Activated CD8-positive, alpha-beta memory T cell treated with anti-CD3 and anti-CD28 coated beads for 36 hours (primary cell): ENCODE data around the gene SMYD1. TPM values are rescaled to one million over a fixed set of nuclear protein-coding genes. Genes with fewer than 3 reads are reported as not detected.

Experiments
- CTCF ChIA-PET: fragments of 350-600 bp; sonication (Branson Sonifier 250); formaldehyde crosslinking; loops from one replicate; lab custom pipeline; 2021; ENCODE audit warnings: antibody characterized with exemption; lab: Charles Lee
- POLR2A ChIA-PET: fragments of 350-600 bp; sonication (Branson Sonifier 250); formaldehyde crosslinking; loops from one replicate; lab custom pipeline; 2021; ENCODE audit warnings: antibody characterized with exemption; lab: Charles Lee
- total RNA-seq, 2 experiments: library from RNA; stranded (reverse); gene quantifications; one replicate each; pipeline ENCODE4 v1.2.3, GENCODE V29; 2021

Gene SMYD1
- total RNA-seq, 2 experiments from 2014 or later = not detected

- POLR2A ChIA-PET = interaction anchor here (1.0 kb wide), 1 partner anchor 38 kb away, joined by 7 read pairs; the partner anchor contains the start of gene RNU2-63P
Measured at GRCh38 chr2:88054782-88055370, 12.7 kb upstream of the SMYD1 start.

GRCh38 chr2:88055371-88056128 lies 12.1 kb upstream of the SMYD1 start, which contains the start of gene KRCC1:
Gene KRCC1 (minus strand): TSS chr2:88055783. CDS start chr2:88028563, 27,220 bp downstream.
- CTCF ChIA-PET = no interaction called here
- POLR2A ChIA-PET = interaction anchor here (1.0 kb wide), 1 partner anchor 39 kb away, joined by 7 read pairs; the partner anchor contains the start of gene RNU2-63P

More at GRCh38 chr2:88054782-88055370, 12.7 kb upstream of the SMYD1 start:
- CTCF ChIA-PET = interaction anchor here (0.6 kb wide), 1 partner anchor 16 kb away, joined by 3 read pairs; no protein-coding TSS in a partner anchor

- POLR2A ChIA-PET = no interaction called here
- CTCF ChIA-PET = interaction anchor here (1.0 kb wide), 1 partner anchor 103 kb away, joined by 3 read pairs; no protein-coding TSS in a partner anchor
Measured at GRCh38 chr2:88057437-88057844, 10.2 kb upstream of the SMYD1 start.

GRCh38 chr2:88058191-88058590 lies 9.4 kb upstream of the SMYD1 start:
- POLR2A ChIA-PET = no interaction called here
- CTCF ChIA-PET = no interaction called here

GRCh38 chr2:88059979-88060906 lies 7.4 kb upstream of the SMYD1 start:
- ChIA-PET POLR2A (interaction anchor here (1.0 kb wide), 2 partner anchors 44 to 109 kb away, joined by 3 to 4 read pairs; partner anchors contain the start of genes RNU2-63P and THNSL2), CTCF (interaction anchor here (0.7 to 3.6 kb wide), 19 partner anchors 9 to 131 kb away, joined by 3 to 39 read pairs (median 4); partner anchors contain the start of gene THNSL2)

GRCh38 chr2:88060907-88061275 lies 6.7 kb upstream of the SMYD1 start:
- POLR2A ChIA-PET = interaction anchor here (1.0 kb wide), 1 partner anchor 44 kb away, joined by 3 read pairs; the partner anchor contains the start of gene RNU2-63P
- CTCF ChIA-PET = interaction anchor here (0.8 to 3.6 kb wide), 16 partner anchors 8 to 131 kb away, joined by 3 to 39 read pairs (median 4); partner anchors contain the start of gene THNSL2

GRCh38 chr2:88061295-88061694 lies 6.3 kb upstream of the SMYD1 start:
- POLR2A ChIA-PET = no interaction called here
- CTCF ChIA-PET = interaction anchor here (0.9 to 3.6 kb wide), 7 partner anchors 15 to 130 kb away, joined by 3 to 39 read pairs (median 4); partner anchors contain the start of gene THNSL2

GRCh38 chr2:88066543-88066942 lies 1.1 kb upstream of the SMYD1 start:
- ChIA-PET CTCF (no interaction called here), POLR2A (no interaction called here)

GRCh38 chr2:88067189-88067588 lies 436 bp upstream of the SMYD1 start:
- POLR2A ChIA-PET = no interaction called here

GRCh38 chr2:88068044-88068443 lies 419 bp downstream of the SMYD1 start:
- ChIA-PET CTCF (interaction anchor here (0.7 kb wide), 1 partner anchor 59 kb away, joined by 3 read pairs; no protein-coding TSS in a partner anchor), POLR2A (no interaction called here)

More at GRCh38 chr2:88067189-88067588, 436 bp upstream of the SMYD1 start:
- CTCF ChIA-PET = no interaction called here

GRCh38 chr2:88069117-88069516 lies 1.5 kb downstream of the SMYD1 start:
- ChIA-PET CTCF (interaction anchor here (1.3 kb wide), 1 partner anchor 9 kb away, joined by 5 read pairs; no protein-coding TSS in a partner anchor), POLR2A (no interaction called here)

- ChIA-PET POLR2A (no interaction called here), CTCF (interaction anchor here (2.0 kb wide), 1 partner anchor 10 kb away, joined by 4 read pairs; no protein-coding TSS in a partner anchor)
Measured at GRCh38 chr2:88070055-88070454, 2.4 kb downstream of the SMYD1 start.

GRCh38 chr2:88071365-88071764 lies 3.7 kb downstream of the SMYD1 start:
- POLR2A ChIA-PET = no interaction called here
- CTCF ChIA-PET = interaction anchor here (2.0 kb wide), 1 partner anchor 11 kb away, joined by 4 read pairs; no protein-coding TSS in a partner anchor

GRCh38 chr2:88074150-88074549 lies 6.5 kb downstream of the SMYD1 start:
- POLR2A ChIA-PET = no interaction called here
- CTCF ChIA-PET = no interaction called here

GRCh38 chr2:88074854-88075292 lies 7.2 kb downstream of the SMYD1 start:
- POLR2A ChIA-PET = no interaction called here
- CTCF ChIA-PET = no interaction called here

- CTCF ChIA-PET = interaction anchor here (0.7 kb wide), 1 partner anchor 83 kb away, joined by 3 read pairs; no protein-coding TSS in a partner anchor
- POLR2A ChIA-PET = no interaction called here
Measured at GRCh38 chr2:88077080-88077479, 9.5 kb downstream of the SMYD1 start.

- POLR2A ChIA-PET = no interaction called here
Measured at GRCh38 chr2:88078643-88079172, 11.1 kb downstream of the SMYD1 start.

GRCh38 chr2:88080545-88080944 lies 12.9 kb downstream of the SMYD1 start:
- POLR2A ChIA-PET = no interaction called here

More at GRCh38 chr2:88078643-88079172, 11.1 kb downstream of the SMYD1 start:
- CTCF ChIA-PET = no interaction called here

More at GRCh38 chr2:88080545-88080944, 12.9 kb downstream of the SMYD1 start:
- CTCF ChIA-PET = no interaction called here
